Body of pancreas (tissue), 4 donors: ENCODE measurements around the gene FAM9B.

Experiments used
- POLR2A ChIP-seq, 3 donors: fragments of 450-650 bp; IDR thresholded peaks; one replicate each; pipeline ENCODE4 v1.6.1; 2016; ENCODE audit warnings: antibody characterized with exemption in 3 of 3, mild to moderate bottlenecking in 2 of 3
- TF ChIP-seq, protein P1 (sequence below), 7 experiments: fragments of 450-650 bp in 4 of 7; fragments of 200-600 bp in 3 of 7; sonication (generic) in 3 of 7; IDR thresholded peaks; one replicate each; pipeline ENCODE4 v1.5.1; 2016 to 2019; ENCODE audit warnings: antibody characterized with exemption in 7 of 7

DNA sequence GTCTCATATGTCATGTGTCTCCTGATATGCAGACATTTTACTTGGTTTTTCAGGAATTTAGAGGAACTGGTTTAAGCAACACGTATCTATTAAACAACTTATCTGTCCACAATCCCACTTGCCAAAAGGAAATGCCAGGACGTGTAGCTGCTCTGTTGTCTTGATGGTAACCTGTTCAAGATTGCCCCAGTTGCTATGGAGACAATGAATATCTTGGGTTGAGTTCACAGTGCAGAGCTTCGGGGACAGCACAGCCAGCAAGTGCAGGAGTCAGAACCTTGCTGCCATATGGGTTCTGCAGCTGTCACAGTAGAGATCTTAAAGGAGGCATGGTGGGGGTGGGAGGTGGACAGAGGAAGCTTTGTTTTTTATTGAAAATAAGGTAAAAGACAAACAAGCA lies 28.7 kb upstream of the FAM9B start:
- TF ChIP-seq, protein P1, sequence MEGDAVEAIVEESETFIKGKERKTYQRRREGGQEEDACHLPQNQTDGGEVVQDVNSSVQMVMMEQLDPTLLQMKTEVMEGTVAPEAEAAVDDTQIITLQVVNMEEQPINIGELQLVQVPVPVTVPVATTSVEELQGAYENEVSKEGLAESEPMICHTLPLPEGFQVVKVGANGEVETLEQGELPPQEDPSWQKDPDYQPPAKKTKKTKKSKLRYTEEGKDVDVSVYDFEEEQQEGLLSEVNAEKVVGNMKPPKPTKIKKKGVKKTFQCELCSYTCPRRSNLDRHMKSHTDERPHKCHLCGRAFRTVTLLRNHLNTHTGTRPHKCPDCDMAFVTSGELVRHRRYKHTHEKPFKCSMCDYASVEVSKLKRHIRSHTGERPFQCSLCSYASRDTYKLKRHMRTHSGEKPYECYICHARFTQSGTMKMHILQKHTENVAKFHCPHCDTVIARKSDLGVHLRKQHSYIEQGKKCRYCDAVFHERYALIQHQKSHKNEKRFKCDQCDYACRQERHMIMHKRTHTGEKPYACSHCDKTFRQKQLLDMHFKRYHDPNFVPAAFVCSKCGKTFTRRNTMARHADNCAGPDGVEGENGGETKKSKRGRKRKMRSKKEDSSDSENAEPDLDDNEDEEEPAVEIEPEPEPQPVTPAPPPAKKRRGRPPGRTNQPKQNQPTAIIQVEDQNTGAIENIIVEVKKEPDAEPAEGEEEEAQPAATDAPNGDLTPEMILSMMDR (IDR thresholded peaks at IDR 0.05), result no peak
- TF ChIP-seq POLR2A (IDR thresholded peaks at IDR 0.05), result no peak
